Astrocyte of the hippocampus (primary cell): Measurements from ENCODE around the gene PLCZ1.
"Not testable (repeated sequence)": the region's sequence is repeated elsewhere in the genome, so short reads cannot be mapped to it uniquely, and the experiment has no call there.

ENCODE experiments used
- DNase-seq: peaks from one replicate; pipeline ENCODE4 v3.0.0; 2011; ENCODE audit warnings: low read depth, low spot score

Gene PLCZ1

DNA sequence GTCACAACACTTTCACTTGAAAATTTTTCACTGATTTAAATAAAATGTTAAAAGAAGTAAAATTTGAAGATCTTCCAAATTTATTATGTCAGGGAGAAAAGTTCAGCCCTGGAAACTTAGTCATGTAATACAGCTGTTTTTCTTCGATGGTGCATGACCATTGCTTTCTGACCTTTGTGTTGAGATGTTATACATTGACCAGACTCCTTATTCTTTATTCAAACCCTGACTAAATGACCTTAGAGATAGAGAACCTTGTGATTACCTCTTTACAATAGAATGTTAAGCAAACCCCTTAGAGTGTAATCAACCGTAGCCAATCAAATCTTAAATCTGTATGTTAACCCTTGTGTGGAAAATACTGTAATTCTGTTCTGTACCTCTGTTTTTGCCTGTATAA, 34.5 kb downstream of the PLCZ1 start:
- DNase-seq: no peak

DNA sequence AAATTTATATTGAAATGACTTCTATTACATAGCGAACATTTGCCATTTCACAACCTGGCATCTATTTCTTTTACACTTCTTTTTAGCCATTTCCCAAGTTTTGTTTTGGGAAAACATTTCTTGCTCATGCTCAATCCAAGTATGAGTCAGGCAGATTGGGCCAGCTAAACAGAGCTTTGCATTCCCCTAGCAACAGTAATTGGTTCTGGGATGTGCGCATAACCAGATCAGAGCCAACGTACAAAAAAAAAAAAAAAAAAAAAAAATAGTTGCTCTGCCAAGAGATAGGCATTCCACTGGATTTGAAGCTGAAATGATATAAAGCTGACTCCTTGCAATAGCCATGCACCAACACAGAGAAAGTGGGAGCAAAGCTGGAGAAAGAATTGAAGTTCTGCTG, 37.5 kb downstream of the PLCZ1 start:
- DNase-seq: peak; percentile 85

DNA sequence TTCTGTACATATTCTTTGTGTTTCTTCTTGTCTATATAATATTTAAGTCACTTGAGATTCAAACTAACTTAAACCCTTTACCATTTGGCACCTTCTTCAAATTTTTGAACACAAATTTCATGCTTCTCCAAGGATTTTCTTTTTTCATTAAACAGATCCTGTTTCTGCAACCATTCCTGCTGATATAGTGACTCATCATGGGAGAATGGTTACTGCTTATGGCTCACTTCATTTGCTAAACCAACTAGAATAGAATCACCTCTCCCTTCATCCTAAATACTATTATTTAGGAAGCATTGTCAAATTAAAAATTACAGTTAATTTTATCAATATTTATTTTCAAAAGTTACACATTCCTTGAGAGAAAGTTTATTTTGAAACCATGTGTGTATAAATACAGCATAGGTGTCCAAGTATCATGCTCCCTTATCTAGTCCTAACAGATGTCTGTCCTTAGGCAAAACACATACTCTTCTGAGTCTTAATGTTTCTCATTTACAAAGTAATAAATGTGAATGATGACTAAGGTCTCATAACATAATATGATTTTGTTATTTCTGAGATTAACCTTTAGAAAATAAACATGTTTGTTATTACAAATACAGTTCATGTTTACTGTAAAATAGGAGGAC, 40.7 kb downstream of the PLCZ1 start:
- DNase-seq: peak; percentile 60

DNA sequence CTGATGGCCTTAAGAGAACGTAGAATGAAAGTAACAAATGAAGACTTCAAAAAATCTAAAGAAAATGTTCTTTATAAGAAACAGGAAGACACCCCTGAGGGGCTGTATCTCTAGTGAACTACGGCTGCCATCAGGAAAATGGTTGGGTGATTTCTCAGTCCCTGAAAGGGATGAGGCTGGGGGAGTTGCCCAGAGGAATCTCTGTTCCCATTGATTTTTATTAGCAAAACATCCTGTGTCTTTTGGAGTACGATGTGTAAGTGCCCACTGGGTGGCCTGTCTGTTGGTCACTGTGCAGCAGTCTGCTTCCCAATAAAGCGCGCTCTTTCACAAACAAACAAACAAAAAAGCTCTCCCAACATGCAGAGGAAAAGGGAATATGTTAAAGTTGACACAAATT, 43.8 kb downstream of the PLCZ1 start:
- not testable (repeated sequence) for DNase-seq

DNA sequence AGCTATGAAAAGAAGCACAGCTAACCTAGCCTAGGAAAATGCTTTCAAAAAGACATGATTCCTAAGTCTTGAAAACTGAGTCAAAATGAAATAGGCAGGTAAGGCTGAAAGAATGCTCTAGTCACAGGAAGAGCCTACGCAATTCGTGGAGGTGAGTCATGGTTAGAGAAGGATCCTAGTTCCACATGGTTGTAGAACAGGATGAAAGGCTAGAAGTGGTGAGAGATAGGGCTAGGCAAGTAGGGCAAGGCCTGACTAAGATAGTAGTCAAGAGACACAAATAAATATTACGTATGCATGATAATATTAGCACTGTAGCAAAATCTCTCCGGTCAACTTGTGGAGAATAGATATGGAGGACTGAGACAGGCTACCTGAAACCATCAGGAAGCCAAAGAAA, 47.2 kb downstream of the PLCZ1 start:
- DNase-seq: peak; percentile 4

DNA sequence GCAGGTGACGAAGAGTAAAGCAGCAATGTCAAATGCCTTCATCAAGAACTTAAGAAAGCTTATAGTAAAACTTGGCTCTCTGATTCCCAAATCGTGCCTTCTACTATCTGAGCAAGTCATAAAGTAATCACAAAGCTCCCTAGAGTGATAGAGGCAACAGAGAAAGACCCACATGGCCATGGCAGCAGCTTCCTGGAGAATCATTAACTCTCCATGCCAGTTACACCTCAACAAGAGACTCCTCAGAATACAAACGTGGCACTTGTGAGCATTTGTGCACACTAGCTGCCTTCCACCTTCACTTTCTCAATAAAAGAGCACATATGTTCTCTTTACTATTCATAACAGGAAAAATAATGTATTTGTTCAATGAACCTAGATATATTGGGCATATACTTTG, 48.0 kb downstream of the PLCZ1 start:
- DNase-seq: no peak

DNA sequence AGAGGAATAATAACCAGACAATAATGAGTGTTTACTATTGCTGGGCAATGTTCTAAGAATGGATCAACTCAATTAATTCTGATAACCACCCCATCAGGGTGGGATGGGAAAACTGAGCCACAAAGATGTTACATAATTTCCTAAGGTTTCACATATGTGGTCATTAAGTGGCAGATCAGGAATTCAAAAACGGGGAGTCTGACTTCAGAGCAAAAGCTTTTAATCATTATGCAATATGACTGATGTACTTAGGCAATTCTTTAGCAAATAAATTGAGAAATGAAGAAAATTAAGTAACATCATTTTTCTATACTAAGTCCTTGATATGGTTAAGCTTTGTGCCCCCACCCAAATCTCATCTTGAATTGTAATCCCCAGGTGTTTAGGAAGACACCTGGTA, 53.4 kb downstream of the PLCZ1 start:
- DNase-seq: no peak

DNA sequence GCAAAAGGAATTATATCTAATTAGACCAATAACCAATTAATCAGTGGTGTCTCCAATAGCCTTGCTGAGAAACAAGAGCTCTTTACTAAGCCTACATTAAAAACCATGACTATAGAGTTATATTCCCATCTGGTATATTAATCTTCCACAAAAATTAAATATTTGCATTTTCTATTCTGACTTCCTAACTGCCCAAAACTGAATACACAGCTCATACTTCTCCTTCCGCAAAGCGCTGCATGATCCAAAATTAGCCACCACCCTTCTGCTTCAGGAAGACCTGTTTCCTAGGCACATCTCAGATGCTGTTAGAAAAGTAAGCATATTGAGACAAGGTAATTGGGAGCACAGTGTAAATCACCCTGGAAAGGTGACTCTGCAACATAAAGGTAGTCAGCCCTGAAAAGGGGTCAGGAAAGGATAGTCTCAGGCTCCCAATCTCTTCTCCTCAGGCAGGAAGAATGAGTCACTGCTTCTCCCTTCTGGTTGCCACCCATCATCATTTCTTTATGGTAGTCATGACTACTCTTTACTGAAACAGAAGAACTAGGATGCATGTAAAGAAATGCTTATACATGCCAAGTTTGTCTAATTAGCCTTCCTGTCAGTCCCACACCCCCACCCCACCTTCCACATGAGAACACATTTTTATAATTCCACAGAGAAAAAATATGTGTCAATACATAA, 54.3 kb downstream of the PLCZ1 start:
- no peak for DNase-seq

DNA sequence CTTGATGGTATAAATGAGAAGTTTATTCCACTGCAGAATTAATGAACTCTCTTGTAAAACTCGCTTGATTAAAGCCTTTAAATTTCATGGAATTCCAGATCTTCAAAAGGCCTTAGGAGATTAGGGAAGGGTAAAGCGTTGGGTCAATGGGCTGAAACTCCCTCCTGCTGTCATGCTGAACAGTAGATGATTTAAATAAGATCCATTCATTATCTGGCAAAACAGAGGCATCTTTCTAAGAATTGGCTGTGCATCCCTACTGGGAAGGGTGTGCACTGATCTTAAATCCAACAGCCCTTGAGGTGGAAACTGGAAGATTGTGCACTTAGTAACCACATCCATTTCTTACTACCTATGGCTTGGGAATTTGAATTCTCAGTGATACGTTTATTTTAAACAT, 56.0 kb downstream of the PLCZ1 start:
- DNase-seq: no peak

DNA sequence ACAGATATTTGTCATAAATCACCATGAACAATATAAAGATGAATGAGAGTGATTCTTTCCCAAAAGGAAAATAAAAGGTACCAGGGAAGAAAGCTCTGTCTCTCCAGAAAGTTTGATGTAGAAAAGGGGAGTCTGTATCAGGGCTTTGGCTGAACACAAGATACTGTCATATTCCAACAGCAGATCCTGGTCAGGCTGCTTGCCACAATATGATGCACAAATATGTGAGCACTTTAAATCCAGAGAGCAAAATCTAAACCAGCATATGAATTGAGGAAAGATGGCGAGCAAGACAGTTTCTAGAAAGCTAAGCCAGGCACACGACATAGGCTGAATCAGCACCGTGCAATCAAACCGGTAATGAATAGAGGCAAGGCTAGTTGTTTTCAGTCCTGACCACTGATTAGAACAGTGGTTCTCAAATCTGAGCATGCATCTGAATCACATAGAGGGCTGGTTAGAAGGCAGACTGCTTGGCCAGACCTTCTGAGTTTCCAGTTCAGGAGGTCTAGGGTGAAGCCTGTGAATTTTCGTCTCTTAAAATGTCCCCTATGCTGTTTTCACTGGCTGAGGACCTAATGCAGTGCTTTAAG, 60.7 kb downstream of the PLCZ1 start:
- DNase-seq: peak; percentile 45

DNA sequence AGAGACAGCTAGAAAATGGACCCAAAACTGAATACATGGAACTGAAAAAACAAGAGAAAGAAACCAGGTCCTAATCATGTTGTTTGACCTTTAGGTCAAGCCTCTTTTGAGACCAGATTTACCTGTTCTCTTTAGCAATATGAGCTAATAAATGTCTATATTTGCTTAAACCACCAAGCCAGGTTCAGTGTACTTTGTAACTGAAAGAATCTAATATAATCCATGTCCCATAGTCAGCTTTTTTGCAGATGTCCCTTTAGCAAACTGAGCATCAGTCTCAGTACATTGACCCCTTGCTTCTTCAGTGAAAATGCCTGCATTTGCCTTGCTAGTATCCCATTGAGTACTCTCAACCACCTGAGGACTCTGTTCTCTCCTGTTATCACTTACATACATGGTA, 61.7 kb downstream of the PLCZ1 start:
- DNase-seq: no peak

DNA sequence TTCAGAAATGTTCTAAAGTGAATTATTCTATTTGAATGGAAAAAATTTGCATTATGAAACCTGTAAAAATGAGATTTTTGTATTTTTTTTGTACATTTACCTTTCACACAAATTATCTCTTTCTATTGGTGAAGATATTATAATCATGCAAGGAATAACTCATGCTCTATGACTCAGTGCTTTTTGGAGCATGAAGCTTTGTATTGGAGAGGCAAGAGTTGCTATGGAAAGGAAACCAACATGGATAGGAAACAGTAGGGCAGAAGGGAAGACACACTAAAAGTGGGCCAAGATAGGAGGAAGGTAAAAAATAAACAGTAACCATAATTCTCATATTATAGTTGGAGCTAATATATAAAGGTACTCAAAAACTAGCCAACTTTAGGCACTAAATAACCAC, 79.0 kb downstream of the PLCZ1 start:
- DNase-seq: no peak

DNA sequence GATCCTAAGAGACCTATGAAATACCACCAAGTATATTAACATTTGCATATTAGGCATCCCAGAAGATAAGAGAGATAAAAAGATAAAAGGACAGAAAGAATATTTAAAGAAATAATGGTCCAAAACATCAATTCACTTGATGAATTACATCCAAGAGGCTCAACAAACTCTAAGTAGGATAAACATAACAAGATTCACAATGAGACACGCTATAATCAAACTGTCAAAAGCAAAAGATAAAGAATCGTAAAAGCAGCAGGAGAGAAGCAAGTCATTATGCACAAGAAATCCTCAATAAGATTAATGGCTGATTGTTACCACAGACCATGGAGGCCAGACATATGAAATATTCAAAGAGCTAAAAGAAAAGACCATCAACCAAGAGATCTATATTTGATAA, 79.6 kb downstream of the PLCZ1 start:
- no peak for DNase-seq

DNA sequence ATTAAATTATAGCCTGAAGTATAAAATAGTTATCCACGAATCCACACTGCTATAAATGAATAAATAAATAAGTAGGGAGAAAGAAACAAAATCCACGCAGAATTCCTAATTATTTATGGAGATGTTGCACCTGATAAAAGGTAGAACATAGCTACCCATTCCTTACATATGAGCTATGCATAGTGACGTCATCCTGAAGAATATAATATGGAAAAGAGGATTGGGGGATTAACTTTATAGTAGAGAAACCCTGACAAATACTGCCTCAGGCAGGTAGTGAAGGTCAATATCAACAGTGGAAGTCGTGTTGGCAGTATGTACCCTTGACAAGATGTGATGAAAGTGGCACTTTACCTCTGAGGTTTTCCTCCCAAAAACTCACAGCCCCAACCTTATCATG, 82.5 kb downstream of the PLCZ1 start:
- no peak for DNase-seq

DNA sequence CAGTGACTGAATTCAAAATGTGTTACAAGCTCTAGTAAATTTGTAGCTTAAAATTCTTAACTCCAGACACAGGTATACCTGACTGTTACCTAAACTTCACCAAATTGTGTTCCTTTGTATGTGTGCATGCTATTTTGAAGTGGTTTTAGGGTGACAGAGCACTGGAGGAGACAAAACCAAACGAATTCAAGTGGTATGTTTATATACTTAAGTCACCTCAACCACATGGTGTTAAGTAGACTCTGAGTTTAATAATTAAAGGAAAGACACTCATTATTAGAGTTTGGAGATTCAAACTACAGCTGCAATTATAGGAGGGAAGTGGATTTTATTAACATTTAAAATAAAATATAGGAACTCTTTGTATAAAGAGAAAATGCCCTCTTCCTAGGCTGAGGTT, 84.3 kb downstream of the PLCZ1 start:
- DNase-seq: no peak

DNA sequence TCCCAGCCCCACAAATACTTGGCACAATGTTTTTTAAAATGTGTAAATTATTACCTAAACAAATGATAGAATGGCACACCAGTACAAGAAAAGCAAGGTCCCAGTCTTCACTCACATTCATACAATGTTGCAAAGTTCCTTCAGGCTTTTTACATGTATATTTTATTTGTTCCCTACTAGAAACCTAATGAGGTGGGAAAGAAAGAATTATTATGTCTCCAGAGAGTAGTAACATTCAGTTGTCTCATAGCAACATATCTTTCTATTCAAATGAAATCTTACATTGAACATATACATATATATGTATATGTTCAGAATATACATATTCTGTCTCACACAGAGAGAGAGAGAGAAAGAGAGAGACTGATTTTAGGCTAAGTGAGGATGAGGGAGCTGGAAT, 85.2 kb downstream of the PLCZ1 start:
- DNase-seq: no peak

DNA sequence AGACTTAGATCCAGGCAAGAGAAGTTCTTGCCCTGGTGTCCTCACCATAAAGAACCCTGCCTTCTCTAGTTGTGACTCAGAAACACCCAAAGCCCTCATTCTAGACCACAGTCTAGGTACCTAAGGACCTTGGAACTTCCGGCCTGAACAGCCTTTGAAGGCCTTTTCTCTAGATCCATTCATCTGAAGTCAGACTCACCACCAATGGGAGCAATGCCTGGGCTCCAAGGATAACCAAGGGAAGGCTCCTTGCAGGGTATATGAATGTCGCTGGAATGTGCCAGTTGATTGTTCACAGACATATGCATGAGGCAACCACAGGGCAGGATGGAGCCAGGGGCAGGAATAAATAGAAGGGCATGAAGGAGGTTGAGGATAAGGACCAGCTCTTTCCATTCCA, 86.3 kb downstream of the PLCZ1 start:
- no peak for DNase-seq

DNA sequence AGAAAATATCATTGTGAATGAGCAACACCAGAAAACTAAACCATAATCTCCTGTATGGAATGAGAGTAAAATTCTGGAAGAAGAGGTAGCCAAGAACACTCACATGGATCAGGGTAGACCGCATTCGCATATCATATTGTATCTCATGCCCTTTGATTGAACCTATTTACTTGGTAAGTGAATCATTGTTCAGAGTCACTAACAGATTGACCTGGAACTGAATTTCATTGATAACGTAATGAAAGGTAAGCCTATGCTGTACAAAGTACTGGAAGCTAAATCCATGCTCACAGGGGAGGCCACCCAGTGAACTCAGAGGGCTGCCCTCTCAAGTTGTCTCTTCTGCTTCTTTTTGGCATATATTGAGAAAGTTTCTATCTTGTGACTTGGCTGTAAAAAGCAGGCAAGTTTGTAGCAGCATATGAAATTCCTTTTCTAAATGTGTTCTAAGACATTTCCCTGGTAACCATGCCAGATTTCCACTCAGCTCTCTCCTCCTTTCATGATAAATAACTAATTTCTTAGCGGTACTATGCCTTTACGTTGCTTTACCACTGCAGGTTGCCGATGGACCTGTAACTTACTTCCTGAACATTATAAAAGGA, 91.4 kb downstream of the PLCZ1 start:
- no peak for DNase-seq

DNA sequence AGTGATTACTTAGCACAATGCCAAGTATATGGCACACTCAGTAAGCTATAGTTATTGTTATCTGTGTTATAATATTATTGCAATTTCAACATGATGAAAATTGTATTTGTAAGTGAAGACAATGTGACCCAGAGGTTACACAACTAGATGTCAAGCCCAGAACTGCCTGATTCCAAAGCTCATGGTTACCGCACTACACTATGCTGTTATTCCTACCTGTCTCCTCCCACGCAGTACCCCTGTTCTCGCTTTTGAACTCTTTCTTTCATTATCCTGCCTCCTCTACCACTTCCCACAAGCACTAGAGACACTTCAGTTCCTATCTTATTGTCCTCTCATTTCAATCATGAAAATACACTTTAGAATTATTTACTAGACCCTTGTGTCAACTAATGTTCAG, 93.2 kb downstream of the PLCZ1 start:
- no peak for DNase-seq

DNA sequence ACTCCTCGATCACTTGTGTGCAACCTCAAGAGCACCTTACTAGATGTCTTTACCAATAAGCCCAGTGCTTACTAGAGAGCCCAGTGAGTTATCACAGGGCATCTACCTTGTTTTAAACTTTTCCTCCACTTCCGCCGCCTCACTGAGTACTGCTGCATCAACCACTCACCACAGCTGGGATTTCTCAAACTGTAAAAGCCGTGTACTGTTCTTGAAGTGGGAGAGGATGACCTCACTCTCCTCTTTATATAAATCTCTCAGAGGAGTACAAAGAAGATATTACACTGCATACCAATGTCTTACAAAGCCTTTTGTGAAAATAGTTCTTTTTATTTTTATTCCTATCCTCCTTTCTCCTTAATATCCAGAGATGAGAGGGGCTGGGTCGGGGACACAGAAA, 94.1 kb downstream of the PLCZ1 start:
- DNase-seq: peak; percentile 50

DNA sequence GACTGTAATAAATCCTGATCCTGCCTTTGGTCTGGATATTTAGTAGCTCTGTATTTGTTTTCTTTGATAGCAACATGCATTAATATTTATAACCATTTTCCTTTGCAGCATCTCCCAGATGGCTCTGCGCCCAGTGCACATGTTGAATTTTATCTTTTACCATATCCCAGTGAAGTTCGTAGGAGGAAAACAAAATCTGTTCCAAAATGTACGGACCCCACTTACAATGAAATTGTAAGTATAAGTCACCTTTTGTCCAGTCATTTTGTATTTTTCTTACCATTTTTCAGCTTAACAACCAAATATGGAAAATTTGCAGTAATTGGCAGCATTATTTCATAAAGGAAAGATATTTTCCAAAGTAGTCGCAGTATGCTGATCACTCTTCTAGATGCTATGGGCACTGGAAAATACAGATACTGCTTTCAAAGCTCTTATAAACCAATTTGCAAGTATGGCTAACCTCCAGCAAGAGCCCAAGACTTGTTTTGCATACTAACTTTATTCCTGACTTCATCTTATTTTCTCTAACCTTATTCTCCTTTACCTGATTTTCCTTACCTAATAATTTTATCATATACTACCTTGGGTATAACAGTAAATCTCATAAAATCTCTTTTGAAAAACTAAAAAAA, 97.4 kb downstream of the PLCZ1 start:
- DNase-seq: no peak

DNA sequence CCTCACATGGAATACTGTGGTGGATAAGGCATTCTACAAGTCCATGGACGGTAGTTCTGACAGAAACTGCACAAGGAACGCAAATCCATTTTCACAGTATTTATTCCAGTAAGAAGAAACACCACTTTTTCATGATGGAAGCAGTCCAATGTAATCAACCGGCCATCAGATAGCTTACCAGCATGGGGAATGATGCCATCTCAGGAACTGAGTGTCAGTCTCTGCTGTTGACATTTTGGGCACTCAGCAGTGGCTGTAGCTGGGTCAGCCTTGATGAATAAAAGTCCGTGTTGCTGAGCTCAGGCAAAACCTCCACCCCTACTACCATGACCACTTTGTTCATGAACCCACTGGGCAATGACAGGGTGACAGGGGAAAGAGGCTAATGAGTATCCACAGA, 103.4 kb downstream of the PLCZ1 start:
- no peak for DNase-seq
